ENCODE results near the gene VANGL2. TPM values are rescaled to one million over a fixed set of nuclear protein-coding genes. Genes with fewer than 3 reads are reported as not detected.

The VANGL2 gene
- total RNA-seq, 6 experiments from 2014 or later: 0.06 to 0.22 (median 0.12) TPM

DNA sequence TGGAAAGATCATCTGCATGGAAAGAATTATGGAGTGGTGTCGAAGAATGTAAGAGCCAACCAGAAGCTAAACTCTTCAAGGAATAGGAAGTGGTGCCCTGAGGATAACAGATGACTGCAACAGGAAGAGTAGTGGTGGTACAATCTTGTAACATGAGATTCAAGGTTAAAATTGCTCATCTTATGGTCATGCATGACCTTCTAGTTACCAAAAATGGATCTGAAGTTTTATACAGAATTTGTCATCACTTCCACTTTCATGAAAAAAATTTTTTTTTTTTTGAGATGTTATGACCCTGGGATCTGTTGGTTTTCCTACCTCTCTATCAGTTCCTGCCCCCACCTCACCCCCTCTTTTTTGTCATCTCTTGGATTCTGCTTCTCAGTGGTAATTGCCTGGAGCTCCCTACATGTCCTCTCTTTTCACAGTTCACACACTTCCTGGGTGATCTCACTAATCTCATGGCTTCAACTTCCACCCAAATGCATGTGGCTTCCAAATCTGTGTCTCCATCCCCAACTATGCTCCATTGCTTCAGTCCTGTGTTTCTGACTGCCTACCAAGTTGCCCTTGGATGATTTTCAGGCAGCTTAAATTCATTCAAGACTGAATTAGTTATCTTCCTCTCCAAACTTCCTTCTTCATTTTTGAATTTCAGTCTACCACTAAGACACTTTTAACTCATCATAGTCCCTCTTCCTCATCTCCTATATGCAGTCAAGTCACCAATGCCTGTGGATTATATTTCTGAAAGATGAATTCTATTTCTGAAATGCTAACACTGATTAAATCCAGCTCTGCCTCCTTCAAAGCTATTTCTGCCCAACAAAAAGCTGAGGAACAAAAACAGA, 74.3 kb downstream of the VANGL2 start:
- Histone ChIP-seq H3K27me3 (no peaks in the 10 kb centered on the region), H3K4me3 (no peak overlapping the region), H3K27ac (no peak overlapping the region), H3K4me1 (no peaks in the 10 kb centered on the region), H3K9me3 (no peaks in the 10 kb centered on the region), H3K36me3 (no peaks in the 10 kb centered on the region)
- intact Hi-C loops (cut with DNase I): no loop called here
- DNase-seq (no peak), ATAC-seq (no peak)
- WGBS (ENCODE audit: insufficient coverage, low coverage, low lambda C conversion rate, missing lambda C conversion rate): 69% methylated on average over 1 of the region's 1 CpG
- TF ChIP-seq, protein P1, sequence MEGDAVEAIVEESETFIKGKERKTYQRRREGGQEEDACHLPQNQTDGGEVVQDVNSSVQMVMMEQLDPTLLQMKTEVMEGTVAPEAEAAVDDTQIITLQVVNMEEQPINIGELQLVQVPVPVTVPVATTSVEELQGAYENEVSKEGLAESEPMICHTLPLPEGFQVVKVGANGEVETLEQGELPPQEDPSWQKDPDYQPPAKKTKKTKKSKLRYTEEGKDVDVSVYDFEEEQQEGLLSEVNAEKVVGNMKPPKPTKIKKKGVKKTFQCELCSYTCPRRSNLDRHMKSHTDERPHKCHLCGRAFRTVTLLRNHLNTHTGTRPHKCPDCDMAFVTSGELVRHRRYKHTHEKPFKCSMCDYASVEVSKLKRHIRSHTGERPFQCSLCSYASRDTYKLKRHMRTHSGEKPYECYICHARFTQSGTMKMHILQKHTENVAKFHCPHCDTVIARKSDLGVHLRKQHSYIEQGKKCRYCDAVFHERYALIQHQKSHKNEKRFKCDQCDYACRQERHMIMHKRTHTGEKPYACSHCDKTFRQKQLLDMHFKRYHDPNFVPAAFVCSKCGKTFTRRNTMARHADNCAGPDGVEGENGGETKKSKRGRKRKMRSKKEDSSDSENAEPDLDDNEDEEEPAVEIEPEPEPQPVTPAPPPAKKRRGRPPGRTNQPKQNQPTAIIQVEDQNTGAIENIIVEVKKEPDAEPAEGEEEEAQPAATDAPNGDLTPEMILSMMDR (IDR thresholded peaks at IDR 0.05): no peak
- no peak for TF ChIP-seq POLR2A (IDR thresholded peaks at IDR 0.05)

Small RNA genes within 50 kb of the gene (small RNA-seq; reads per million reads assigned to genes)
- 0 to 0.13 reads per million in 2 experiments for gene RNU4-42P

Other genes starting within 250 kb of the VANGL2 start
- not detected for gene ATP1A4, start 249.0 kb upstream of the VANGL2 start, total RNA-seq
- gene CASQ1, start 210.0 kb upstream of the VANGL2 start, total RNA-seq: under 1 TPM in 1 of 6 experiments, not detected in 5; 0.25 TPM
- gene PEA15, start 195.2 kb upstream of the VANGL2 start, total RNA-seq: 10 to 100 TPM; 11.5 to 45.7 (median 18.0) TPM
- gene DCAF8, start 138.0 kb upstream of the VANGL2 start, total RNA-seq: 100 to 1,000 TPM in 4 of 6 experiments, 10 to 100 TPM in 2; 80.2 to 137 (median 110) TPM
- gene PEX19, start 115.4 kb upstream of the VANGL2 start, total RNA-seq: 10 to 100 TPM; 55.8 to 96.2 (median 84.1) TPM
- 100 to 1,000 TPM in 4 of 6 experiments, 10 to 100 TPM in 2; 75.5 to 109 (median 103) TPM for gene COPA, start 57.3 kb upstream of the VANGL2 start, total RNA-seq
- 10 to 100 TPM; 31.1 to 45.7 (median 39.0) TPM for gene NCSTN, start 57.2 kb upstream of the VANGL2 start, total RNA-seq
- gene NHLH1, start 33.5 kb upstream of the VANGL2 start, total RNA-seq: under 1 TPM in 2 of 6 experiments, not detected in 4; 0.07 to 0.12 TPM
- gene SLAMF6, start 122.7 kb downstream of the VANGL2 start, total RNA-seq: 1 to 10 TPM in 1 of 6 experiments, under 1 TPM in 5; 0.26 to 1.1 (median 0.69) TPM
- gene CD84, start 178.9 kb downstream of the VANGL2 start, total RNA-seq: 10 to 100 TPM in 1 of 6 experiments, 1 to 10 TPM in 5; 2.4 to 11.1 (median 3.4) TPM
- under 1 TPM; 0.20 to 0.42 (median 0.28) TPM for gene SLAMF1, start 246.5 kb downstream of the VANGL2 start, total RNA-seq